Inferior parietal cortex (tissue), 1 donor: Measurements from ENCODE around the gene XPNPEP1.
A peak's percentile ranks its signal among the peaks of the same experiment; 100 is the strongest.

Source experiments
- DNase-seq: peaks from one replicate; pipeline ENCODE4 v3.0.0-alpha.2; 2016; ENCODE audit errors: extremely low spot score

XPNPEP1 gene

DNA sequence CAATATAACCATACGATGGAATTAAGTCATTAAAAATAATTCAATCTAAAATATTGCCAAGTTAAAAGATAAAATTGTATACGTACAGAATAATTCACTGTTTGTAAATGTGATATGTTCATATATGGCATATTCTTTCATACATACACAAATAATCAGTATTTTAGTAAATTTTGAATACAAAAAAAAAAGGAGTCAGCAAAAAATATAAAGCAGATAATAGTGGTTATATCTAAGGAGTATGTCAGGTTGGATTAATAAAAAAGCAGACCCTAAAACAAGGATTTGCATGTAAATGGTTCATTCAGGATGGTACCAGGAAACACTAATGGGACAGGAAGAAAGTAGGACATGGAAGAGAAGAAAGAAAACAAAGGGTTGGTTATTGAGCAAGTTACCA, 59.5 kb downstream of the XPNPEP1 start:
- no peak for DNase-seq

DNA sequence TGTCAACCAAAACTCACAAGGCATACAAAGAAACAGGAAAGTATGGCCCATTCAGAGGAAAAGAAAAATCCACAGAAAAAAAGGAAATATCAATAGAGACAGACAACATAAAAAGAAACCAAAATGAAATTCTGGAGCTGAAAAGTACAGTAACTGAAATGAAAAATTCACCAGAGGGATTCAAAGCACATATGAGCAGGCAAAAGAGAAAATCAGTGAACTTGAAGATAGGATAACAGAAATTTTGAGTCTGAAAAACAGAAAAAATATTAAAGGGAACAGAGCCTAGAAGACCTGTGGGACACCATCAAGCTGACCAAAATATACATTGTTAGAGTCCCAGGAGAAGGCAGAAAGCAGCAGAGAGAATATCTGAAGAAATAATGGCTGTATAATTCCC, 60.6 kb downstream of the XPNPEP1 start:
- DNase-seq: no peak

DNA sequence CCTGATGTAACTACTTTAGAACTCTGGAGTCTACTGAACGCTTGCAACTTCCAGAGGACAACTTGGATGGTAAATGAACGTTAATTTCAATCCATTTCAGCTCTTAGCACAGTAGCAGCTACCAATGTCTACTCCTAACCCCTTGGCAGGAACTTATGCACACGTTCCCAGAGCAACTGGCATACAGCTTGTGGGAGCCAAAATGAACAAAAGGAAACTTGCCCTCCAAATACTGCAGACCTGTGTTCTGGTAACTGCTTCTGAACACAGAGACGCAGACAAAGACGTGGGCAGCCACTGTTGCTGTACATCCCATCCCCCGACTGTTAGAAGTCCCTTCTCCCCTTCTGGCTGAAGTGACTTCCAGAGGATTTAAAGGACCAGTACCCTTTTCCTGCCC, 61.3 kb downstream of the XPNPEP1 start:
- no peak for DNase-seq

DNA sequence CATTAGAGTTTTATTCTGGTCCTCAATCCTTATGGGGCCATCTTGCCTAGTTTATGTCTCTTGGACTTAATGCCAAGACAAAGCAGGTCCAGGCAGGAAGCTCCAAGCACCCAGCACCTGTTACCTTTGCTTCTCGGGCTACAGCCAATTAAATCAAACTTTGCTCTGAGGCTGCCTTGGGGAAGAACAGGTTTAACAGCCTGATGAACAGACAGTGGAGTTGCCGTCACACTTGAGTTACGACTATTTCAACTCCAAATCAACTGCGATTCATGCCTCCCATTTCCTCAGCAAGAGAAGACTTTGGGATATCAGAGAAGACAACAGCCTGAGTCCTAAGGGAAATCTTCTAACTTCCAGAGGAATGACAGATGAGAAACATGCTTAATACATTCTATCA, 62.2 kb downstream of the XPNPEP1 start:
- no peak for DNase-seq

DNA sequence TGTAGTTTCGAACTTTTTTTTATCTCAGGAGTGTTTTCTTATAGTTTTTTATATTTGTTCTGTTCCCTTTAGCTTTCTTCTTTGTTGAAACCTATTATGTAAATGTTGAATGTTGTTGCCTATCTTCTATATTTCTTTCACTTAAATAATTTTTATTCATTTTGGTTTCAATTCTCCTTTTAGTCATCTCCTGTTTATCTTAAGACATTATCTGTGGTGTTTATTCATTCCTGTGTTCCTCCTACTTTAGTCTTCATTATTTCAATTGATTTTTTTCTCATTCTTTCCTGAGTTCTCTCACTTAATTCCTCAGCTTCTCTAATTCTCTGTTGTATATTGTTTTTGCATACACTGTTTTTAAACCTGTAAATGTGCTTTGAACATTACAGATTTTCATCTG, 64.1 kb downstream of the XPNPEP1 start:
- DNase-seq: no peak

DNA sequence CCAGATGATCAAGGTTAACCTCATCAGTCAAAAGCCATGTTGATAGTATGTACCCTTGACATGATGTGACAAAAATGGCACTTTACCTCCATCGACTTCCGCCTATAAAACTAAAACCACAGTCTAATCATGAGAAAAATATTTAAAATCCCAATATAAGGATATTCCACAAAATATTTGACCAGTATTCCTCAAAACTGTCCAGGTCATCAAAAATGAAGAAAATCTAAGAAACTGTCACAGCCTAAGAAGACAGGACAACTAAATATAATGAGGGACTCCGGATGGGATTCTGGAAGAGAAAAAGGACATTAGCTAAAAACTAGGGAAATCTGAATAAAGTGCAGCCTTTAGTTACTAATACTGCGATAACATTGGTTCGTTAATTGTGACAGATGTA, 67.6 kb downstream of the XPNPEP1 start:
- DNase-seq: no peak

DNA sequence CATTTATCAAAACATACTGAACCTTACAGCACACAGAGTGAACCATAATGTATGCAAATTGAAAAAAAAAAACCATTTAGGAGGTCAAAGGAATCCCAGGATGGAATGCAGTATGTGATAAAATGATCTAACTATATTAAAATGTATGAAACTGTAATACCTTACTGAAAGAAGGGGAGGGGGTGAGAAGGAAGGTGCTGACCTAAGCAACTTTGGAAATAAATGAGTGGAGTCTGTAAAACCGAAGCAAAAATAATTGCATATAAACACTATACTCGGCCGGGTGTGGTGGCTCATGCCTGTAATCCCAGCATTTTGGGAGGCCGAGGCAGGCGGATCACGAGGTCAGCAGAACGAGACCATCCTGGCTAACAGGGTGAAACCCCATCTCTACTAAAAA, 69.4 kb downstream of the XPNPEP1 start:
- DNase-seq: no peak

DNA sequence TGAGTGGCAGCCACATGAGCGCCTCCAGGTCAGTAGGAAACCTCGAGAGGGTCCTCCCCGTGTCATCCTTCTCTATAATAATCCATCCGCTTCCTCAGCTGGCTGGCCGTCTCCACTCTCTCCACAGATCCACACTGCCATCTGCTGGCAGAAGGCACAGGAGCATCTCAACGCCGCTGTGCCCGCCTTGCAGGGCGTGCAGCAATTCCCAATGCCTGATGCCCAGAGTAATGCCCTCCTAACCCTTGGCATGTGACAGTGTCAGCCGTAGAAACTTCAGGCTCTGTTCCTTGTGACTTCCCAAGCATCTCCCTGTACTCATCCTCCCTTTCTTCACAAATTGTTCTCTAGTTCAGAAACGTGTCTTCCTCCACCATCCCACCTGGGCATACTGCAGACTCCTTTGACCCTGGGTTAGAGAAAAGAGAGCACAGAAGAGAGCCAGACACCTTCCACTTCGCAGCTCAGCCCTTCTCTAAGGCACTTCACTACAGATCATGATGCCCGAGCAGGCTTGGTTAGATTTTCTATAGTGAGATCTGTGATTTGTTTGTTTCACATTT, 70.8 kb downstream of the XPNPEP1 start:
- DNase-seq: peak; percentile 89

DNA sequence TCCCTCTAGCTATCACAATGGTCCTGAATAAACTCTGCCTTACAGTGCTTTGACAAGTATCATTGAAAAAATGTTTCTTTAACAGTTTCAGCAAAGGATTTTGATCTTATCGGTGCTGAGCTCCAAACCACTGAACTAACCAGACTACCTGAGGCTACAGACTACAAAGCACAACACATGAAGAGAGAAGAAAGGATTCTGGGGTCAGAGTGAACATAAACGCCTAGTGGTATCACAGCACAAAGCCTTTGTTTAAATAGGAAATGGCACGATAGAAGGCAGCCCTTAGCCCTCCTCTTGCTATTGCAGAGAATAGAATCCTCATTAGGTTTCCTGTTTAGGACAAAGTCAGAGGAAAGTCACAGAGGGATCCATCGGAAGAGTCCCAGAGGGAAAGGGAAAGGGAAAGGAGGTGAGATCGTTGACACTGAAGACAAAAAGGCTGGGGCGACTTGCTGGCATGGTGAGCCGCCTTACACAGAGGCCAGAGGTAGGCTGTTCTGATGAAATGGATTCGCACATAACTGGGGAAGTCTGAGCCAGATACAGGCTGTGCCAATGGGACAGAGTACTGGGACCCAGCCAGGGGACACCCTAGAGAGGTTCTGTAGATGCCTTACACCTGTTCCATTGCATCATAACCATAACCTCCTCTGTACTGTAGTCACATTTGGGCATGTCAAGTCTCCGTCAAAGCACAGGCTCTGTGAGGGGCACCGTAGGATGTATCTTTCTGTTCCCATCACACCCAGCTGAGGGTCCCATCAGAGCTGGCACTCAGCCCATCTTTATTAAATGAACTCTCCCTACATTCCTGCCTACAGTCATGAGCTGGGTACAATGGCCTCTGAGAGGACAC, 71.5 kb downstream of the XPNPEP1 start:
- DNase-seq: no peak

DNA sequence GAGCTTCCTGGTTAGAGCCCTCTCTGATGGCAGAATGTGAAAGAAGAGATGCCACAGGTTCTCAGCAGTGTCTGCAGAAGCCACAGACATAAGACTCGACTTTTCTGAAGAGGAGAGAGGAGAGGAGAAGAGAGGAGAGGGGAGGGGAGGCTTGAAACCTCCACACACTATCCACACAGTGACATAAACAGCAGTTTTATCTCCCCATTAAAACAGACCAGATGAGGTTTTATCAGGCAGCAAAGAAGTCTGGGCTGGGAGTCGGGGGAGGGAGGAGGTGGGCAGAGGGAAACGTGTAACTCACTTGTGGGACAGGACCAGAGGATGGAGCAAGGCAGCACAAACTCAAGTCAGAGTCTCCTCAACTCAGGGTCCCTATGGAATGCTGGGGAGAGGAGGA, 76.5 kb downstream of the XPNPEP1 start:
- DNase-seq: no peak

DNA sequence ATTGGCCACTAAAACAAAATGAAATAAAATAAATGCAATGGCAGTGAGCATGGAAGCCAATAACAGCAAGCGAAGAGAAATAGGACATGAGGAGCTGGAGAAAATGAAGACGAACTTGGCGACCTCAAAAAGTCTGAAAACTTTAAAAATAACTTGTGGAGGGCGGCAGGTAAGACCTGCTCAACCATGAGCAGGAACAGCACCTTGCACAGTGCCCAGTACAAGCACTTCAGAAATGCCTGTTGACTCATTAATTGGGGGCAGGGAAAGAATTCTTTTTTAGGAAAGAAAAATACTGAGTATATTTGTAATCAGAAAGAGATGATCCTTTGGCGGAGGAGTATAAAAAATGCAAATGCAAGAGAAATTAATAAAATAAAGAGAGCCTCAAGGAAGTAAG, 78.0 kb downstream of the XPNPEP1 start:
- no peak for DNase-seq

DNA sequence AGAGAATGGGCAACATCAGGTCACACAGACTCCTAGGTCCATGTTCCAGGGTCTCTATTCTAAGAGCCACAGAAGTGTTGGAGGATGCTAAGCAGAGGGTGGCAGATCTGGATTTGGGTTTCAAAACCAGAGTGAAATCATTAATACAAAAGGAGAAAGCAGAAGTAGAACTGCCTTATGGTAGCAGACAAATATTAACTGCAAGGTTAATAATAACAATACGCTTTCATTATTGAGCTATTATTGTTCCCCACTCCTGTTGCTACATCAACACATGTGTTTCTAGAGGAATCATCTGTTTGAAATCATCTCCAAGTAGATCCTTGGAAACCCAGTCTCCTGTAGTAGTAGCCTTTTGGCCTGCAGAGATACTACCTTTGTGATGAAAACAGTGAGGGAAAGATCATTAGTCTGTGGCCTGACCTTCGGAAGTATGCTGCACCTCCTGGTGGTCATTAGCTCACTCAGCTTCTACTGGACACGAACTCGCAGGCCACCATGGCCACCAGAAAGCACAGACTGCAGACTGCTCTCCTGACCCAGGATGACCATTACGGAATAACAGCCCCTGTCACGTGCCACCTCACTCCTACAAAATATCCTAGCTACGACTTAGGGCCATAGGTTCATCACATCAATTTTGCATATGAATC, 84.6 kb downstream of the XPNPEP1 start:
- DNase-seq: no peak

DNA sequence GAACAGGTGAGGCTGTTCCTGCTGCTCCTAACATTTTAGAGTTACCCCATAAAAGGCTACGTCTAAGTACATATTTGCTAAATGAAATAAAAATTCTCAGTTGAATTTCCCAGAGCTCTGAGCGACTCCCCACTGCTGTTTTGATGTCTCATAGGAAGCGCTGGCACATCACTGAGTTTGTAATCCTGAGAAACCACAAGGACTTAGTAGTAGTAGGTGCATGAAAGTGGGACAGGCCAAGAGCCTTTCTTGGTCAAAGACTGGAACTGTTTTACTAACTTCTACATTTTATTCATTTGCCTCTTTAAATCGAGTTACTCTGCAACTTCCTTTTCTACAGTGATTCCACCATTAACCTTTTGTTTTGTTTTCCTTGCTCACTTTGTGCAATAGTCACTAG, 85.9 kb downstream of the XPNPEP1 start:
- DNase-seq: no peak

DNA sequence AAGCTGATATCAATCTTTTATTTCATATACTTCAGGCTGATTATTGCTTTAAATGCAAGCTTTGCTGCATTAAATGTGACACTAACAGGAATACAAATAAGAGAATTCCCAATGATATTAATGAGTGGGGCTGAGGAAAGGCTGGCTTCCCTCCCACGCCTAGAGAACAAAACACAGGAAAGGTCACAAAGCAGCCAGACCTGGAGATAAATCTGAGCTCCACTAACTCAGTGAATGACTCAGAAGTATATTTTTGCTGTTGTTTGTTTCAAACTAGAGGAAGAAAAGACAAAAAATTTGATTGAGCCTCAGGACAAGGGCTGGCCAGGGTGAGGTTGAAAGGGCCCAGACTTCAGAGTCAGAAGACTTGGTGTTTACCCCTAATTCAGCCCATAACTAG, 88.1 kb downstream of the XPNPEP1 start:
- no peak for DNase-seq

DNA sequence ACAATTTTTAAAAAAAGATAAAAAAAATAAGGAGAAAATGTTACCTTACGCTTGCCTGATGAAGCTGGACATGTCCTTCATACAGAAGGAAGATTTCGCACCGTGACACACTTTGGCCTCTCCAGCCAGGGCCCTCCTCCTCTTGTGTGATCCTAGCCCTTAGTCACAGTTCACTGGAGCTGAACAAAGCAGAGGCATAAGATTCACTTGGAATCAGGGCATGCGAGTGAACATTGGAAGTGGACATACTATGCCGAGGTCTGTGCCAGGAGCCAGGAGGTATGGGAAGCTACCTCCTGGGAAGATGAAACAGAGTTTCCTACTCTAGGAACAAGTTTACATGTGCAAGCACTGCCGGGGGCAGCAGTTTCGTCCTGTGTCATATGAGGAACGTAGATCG, 91.5 kb downstream of the XPNPEP1 start:
- no peak for DNase-seq

DNA sequence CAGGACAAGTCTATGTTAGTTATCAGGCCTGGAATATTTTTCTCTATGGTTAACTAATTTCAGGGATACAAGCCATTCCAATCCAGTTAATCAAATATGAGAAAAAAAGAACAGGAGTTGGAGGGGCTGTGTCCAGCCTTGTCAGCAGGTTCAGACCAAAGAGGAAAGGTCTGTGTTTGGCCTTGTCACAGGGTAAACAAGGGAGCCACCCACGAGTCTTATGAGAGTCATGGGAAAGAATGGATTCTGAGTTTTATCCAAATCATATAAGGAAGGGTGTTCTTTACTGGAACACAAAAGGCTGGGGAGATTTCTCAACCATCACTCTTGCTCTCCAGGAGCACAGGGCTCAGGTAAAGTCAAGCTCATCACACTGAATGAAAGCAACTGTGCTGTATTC, 99.1 kb downstream of the XPNPEP1 start:
- DNase-seq: no peak

DNA sequence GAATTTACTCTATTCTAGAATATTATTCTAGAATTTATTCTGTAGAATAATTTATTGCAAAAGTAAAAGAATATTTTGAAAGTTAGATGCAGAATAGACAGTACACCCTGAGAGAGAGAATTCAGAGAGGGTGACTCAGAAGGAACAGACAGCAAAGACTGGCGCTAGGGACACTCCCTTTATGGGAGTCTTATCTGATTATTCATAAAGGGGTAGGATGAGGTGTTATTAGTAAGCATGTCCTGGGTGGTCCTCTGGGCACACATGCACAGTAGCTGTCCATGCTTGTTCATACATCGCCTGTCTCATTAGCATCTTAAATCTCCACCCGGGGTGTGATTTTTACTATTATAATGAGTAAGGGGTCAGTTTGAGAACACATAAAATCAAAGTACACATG, 100.1 kb downstream of the XPNPEP1 start:
- no peak for DNase-seq

DNA sequence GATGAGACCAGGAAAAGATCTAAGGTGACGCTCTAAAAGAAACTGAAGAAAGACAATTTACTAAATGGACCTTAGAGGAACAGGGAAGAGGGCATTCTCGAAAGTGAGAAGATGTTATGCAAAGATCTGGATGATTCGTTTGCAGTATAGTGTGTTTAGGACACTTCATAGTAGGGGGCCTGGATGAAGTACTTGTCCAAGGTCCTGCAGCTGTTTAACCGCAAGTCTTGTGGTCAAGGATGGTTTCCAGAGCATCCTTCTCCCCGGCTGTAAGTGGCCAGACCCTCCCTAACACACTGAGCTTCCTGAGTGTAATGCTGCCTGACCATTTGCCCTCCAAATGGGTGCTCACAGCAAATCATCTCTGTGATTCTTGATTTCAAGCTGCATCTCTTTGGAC, 101.6 kb downstream of the XPNPEP1 start:
- DNase-seq: no peak

DNA sequence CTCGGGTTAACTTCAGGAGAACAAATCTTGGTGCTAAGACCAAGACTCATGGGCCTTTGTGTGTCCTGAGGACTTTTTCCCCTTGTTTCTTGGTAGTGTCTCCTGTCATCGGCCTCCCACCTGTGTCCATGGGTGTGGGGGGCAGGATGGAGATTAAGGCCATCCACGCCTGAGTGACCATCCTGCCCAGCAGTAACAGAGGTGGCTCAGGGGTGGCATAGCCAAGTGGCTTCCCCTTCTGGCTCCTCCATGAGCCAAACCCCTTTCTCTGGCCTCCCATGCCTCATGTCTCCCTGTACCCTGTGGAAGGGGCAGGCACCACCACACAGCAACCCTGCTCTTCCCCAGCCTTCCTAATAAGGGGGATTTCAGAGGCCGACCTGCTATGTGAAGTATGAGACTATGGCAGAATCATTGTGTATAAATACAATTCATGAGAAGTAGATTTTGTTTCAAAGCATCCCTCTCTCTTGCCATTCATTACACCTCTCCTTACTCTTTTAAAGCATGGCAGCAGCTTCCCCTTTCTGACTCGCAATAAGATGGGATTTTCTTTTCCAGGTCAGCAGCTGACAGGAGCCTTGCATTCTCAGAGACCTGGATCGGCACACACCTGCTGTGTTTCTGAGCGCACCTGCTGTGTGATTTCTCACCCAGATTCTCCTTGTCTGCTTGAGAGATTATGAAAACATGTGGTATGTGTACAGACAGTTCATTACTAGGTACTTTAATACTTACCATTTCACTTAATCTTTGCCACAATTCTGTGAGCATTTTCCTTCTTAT, 102.5 kb downstream of the XPNPEP1 start:
- no peak for DNase-seq

DNA sequence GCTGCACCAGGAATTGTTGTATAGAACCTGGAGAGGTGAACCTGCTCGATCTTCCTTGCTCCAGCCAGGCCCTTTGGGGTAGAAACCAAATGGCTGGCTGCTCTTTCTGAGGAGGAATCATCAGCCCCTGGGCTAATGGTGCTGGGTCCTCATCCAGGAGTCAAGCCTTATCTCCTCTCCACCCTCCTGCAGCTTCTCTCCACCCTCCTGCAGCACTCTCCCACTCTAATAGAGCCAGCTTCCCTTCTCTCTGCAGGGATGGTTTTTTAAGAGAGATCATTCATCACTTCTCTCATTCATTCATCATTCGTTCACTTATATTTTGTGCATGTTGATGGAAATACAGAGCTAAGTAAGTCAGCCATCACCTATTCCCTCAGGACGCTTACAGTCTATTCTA, 103.5 kb downstream of the XPNPEP1 start:
- DNase-seq: no peak
